IMR-90 (cell line): ENCODE results near the gene TRMT10A. TPM values are rescaled to one million over a fixed set of nuclear protein-coding genes. Genes with fewer than 3 reads are reported as not detected.

Experiments
- ATAC-seq: fragments of 200-7000 bp; cut with Tn5 transposase; 2 replicates; pipeline ENCODE4 v1.9.1; 2020; ENCODE audit warnings: low read depth, mild to moderate bottlenecking, moderate library complexity
- BruUV-seq: library from RNA; stranded (reverse); fragments of 400-500 nt; replicated peaks from 2 replicates; lab custom pipeline; 2021; lab: Mats Ljungman, UMichigan
- CTCF ChIA-PET: fragments of 300-600 bp; formaldehyde crosslinking; extraction: SDS; loops from one replicate; lab custom pipeline; 2021; ENCODE audit warnings: antibody characterized with exemption; lab: Yijun Ruan, JAX
- POLR2A ChIA-PET: fragments of 300-600 bp; sonication (Branson Sonifier 250); formaldehyde crosslinking; loops from one replicate; lab custom pipeline; 2022; ENCODE audit warnings: antibody characterized with exemption; ENCODE audit not compliant: unreplicated experiment; lab: Charles Lee
- DNase-seq: peaks from one replicate; pipeline ENCODE4 v3.0.0; 2013
- H2AFZ ChIP-seq: replicated peaks from 2 replicates; pipeline ENCODE3; 2013; ENCODE audit warnings: low read length, mild to moderate bottlenecking; ENCODE audit not compliant: poor library complexity
- H2AK5ac ChIP-seq: 2 replicates; pipeline ENCODE4 v1.6.1; 2013; ENCODE audit warnings: low read depth, low read length, inconsistent platforms
- H2AK9ac ChIP-seq: replicated peaks from 2 replicates; pipeline ENCODE3; 2013; ENCODE audit warnings: mild to moderate bottlenecking, low read depth, low read length, moderate library complexity; ENCODE audit not compliant: poor library complexity
- H2BK120ac ChIP-seq: 2 replicates; pipeline ENCODE4 v1.6.1; 2013; ENCODE audit warnings: low read depth, low read length, inconsistent platforms
- H2BK15ac ChIP-seq: 3 replicates; pipeline ENCODE4 v1.6.1; 2013; ENCODE audit warnings: low read depth, low read length, inconsistent platforms
- H2BK20ac ChIP-seq: 2 replicates; pipeline ENCODE4 v1.6.1; 2013; ENCODE audit warnings: low read depth, mild to moderate bottlenecking, inconsistent platforms, low read length, moderate library complexity
- H2BK5ac ChIP-seq: 2 replicates; pipeline ENCODE4 v1.6.1; 2013; ENCODE audit warnings: mild to moderate bottlenecking, low read depth, low read length, inconsistent platforms; ENCODE audit not compliant: poor library complexity, severe bottlenecking
- H3K14ac ChIP-seq: replicated peaks from 2 replicates; pipeline ENCODE4 v1.6.1; 2013; ENCODE audit warnings: low read depth, low read length, inconsistent platforms
- H3K18ac ChIP-seq: 2 replicates; pipeline ENCODE4 v1.6.1; 2013; ENCODE audit warnings: low read depth, low read length, control low read depth
- H3K23ac ChIP-seq: 2 replicates; pipeline ENCODE4 v1.6.1; 2013; ENCODE audit warnings: low read depth, low read length, inconsistent platforms
- H3K27ac ChIP-seq: 2 replicates; pipeline ENCODE4 v1.5.1; 2013; ENCODE audit warnings: mild to moderate bottlenecking, control low read depth, low read length; ENCODE audit not compliant: insufficient read depth
- H3K27me3 ChIP-seq: 2 replicates; pipeline ENCODE4 v1.6.1; 2013; ENCODE audit warnings: low read length; ENCODE audit not compliant: control insufficient read depth, insufficient read depth
- H3K36me3 ChIP-seq: 2 replicates; pipeline ENCODE4 v1.6.1; 2013; ENCODE audit warnings: low read length, mixed read lengths; ENCODE audit not compliant: control insufficient read depth, insufficient read depth
- H3K4ac ChIP-seq: 2 replicates; pipeline ENCODE4 v1.6.1; 2013; ENCODE audit warnings: low read depth, low read length, inconsistent platforms
- H3K4me1 ChIP-seq: 2 replicates; pipeline ENCODE4 v1.6.1; 2013; ENCODE audit warnings: low read length, mixed read lengths; ENCODE audit not compliant: control insufficient read depth, insufficient read depth
- H3K4me2 ChIP-seq: 2 replicates; pipeline ENCODE4 v1.6.1; 2013; ENCODE audit warnings: low read depth, mild to moderate bottlenecking, control low read depth, low read length, moderate library complexity
- H3K4me3 ChIP-seq: 2 replicates; pipeline ENCODE4 v1.5.1; 2013; ENCODE audit warnings: low read depth, mild to moderate bottlenecking, control low read depth, low read length, moderate library complexity; ENCODE audit not compliant: insufficient read depth
- H3K56ac ChIP-seq: 2 replicates; pipeline ENCODE4 v1.6.1; 2013; ENCODE audit warnings: low read length, inconsistent platforms; ENCODE audit not compliant: insufficient read depth; ENCODE audit errors: extremely low read depth
- H3K79me1 ChIP-seq, 2 experiments: 2 replicates each; pipeline ENCODE4 v1.6.1; 2013; ENCODE audit warnings: low read length in 2 of 2, inconsistent platforms in 1 of 2, low read depth in 1 of 2
- H3K9ac ChIP-seq: 2 replicates; pipeline ENCODE4 v1.6.1; 2013; ENCODE audit warnings: low read depth, low read length, control low read depth
- H3K9me1 ChIP-seq: 2 replicates; pipeline ENCODE4 v1.6.1; 2013; ENCODE audit warnings: low read length, inconsistent platforms; ENCODE audit not compliant: insufficient read depth
- H3K9me3 ChIP-seq: 2 replicates; pipeline ENCODE4 v1.6.1; 2013; ENCODE audit warnings: low read length; ENCODE audit not compliant: control insufficient read depth, insufficient read depth
- H4K20me1 ChIP-seq: 2 replicates; pipeline ENCODE4 v1.6.1; 2013; ENCODE audit warnings: low read length, inconsistent platforms; ENCODE audit not compliant: insufficient read depth
- H4K5ac ChIP-seq: 2 replicates; pipeline ENCODE4 v1.6.1; 2013; ENCODE audit warnings: mild to moderate bottlenecking, low read depth, low read length, control low read depth
- H4K8ac ChIP-seq, 2 experiments: 2 replicates each; pipeline ENCODE4 v1.6.1; 2013; ENCODE audit warnings: low read depth in 2 of 2, low read length in 2 of 2, control low read depth in 1 of 2, inconsistent platforms in 1 of 2
- H4K91ac ChIP-seq: 2 replicates; pipeline ENCODE4 v1.6.1; 2013; ENCODE audit warnings: low read depth, low read length, inconsistent platforms; ENCODE audit not compliant: insufficient read depth
- MAFK ChIP-seq: IDR thresholded peaks from 2 replicates; pipeline ENCODE4 v1.6.1; 2012; ENCODE audit warnings: low read depth, low read length, improper control_type of control experiment
- WGBS, 2 experiments: methylation state at CpG; one replicate each; pipeline versions ENCODE4 v1.1.5 to v1.1.7; 2013; ENCODE audit warnings: missing lambda C conversion rate in 2 of 2; ENCODE audit not compliant: insufficient read length in 1 of 2; ENCODE audit errors: extremely low coverage in 2 of 2; 5-methylcytosine and 5-hydroxymethylcytosine counted together
- dilution Hi-C: fragments of 300-500 bp; cut with HindIII; formaldehyde crosslinking; loops from one replicate; pipeline ENCODE4 v1.14.3; 2018; ENCODE audit warnings: low sequenced_read_pairs; ENCODE audit not compliant: unreplicated experiment
- in situ Hi-C: fragments of 300-500 bp; cut with MboI; formaldehyde crosslinking; loops from 3 replicates; pipeline ENCODE4 v1.14.3; 2019; ENCODE audit warnings: low sequenced_read_pairs, inconsistent platforms, mixed read lengths
- intact Hi-C: fragments of 100-400 bp; cut with micrococcal nuclease; formaldehyde crosslinking; loops from 2 replicates; pipeline ENCODE4 v1.10.0; 2022
- polyA plus RNA-seq, 3 experiments: library from polyadenylated mRNA; depleted of rRNA; stranded (reverse); fragments of >200 nt; gene quantifications; 2 replicates each; pipeline ENCODE4 v1.2.3, GENCODE V29; 2012; ENCODE audit warnings: low replicate concordance in 1 of 3
- total RNA-seq: library from RNA; depleted of rRNA; stranded (reverse); fragments of >200 nt; gene quantifications from 2 replicates; pipeline ENCODE4 v1.2.3, GENCODE V29; 2012; rRNA removed
- TF ChIP-seq, protein P1 (sequence below): fragments of 150-350 bp; IDR thresholded peaks from 2 replicates; pipeline ENCODE4 v1.6.1; 2016; ENCODE audit warnings: low read depth, mild to moderate bottlenecking, low read length, moderate library complexity, borderline replicate concordance
- TF ChIP-seq, protein P2 (sequence below): fragments of 150-350 bp; IDR thresholded peaks from 2 replicates; pipeline ENCODE4 v1.6.1; 2017; ENCODE audit warnings: mild to moderate bottlenecking, antibody characterized with exemption, low read length, low read depth

The TRMT10A gene
- total and polyA plus RNA-seq, 2 of the 4 experiments (the other 2 are of a cell fraction) = 3.8 to 4.3 TPM

DNA sequence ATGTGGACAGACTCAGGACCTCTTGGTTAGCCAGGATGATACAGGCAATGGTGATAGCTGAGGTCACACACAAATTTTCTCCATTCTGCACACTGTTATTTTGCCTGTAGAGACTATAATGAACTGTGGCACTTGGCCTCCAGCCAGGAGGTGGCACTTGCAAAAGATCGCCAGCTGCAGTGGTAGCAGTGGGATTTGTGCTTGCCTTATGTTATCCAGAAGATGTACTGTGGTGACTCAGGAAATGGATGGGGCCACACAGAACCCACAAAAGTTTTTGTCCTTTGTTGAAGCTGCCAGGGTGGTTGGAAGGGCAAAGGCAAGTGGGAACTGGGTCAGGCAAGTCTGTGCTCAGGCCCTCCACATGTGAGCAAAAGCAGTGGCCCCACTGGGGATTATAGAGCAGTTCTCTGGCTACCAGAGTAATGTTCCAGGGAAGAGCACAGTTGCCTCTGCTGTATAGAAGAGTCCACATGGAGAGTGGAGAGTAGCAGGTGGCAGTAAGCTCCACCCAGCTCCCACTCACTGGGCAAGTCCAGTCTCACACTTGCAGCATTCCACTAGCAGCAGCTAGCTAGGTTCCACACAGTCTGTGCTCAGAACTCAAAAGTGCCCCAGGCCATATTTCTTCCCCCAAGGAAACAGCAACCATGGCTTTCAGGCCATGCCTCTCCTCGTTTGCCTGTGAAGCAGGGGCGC is 58.9 kb downstream of the TRMT10A start:
- no peaks in the 10 kb centered on the region for H3K27me3 ChIP-seq
- ChIA-PET POLR2A (no interaction called here), CTCF (no interaction called here)
- H3K18ac ChIP-seq = no peak overlapping the region
- H2BK15ac ChIP-seq = no peak overlapping the region
- no peak overlapping the region for H4K8ac ChIP-seq
- BruUV-seq = no TSS peak
- no peaks in the 10 kb centered on the region for H3K36me3 ChIP-seq
- H3K23ac ChIP-seq = no peak overlapping the region
- no peaks in the 10 kb centered on the region for H3K4me1 ChIP-seq
- no peak overlapping the region for H3K27ac ChIP-seq
- H2AK9ac ChIP-seq = no peak overlapping the region
- H4K20me1 ChIP-seq = no peaks in the 10 kb centered on the region
- H3K4me2 ChIP-seq = no peak overlapping the region
- H2AFZ ChIP-seq = no peak overlapping the region
- H3K56ac ChIP-seq = no peak overlapping the region
- H3K9ac ChIP-seq = no peak overlapping the region
- DNase-seq = no peak
- no peak overlapping the region for H3K14ac ChIP-seq
- no peak overlapping the region for H2BK20ac ChIP-seq
- dilution Hi-C loops (no loop called here), in situ Hi-C loops (no loop called here), intact Hi-C loops (no loop called here)
- no peaks in the 10 kb centered on the region for H3K9me1 ChIP-seq
- H3K79me1 ChIP-seq = no peaks in the 10 kb centered on the region
- H2AK5ac ChIP-seq = no peak overlapping the region
- no peak for ATAC-seq
- H3K4ac ChIP-seq = no peak overlapping the region
- H2BK5ac ChIP-seq = no peak overlapping the region
- WGBS, 2 experiments = 50% methylated on average over 1 of the region's 3 CpGs; no CpG with 5 or more reads in 1 of the 2 experiments
- no peak overlapping the region for H4K5ac ChIP-seq
- no peak overlapping the region for H4K91ac ChIP-seq
- TF ChIP-seq, protein P1, sequence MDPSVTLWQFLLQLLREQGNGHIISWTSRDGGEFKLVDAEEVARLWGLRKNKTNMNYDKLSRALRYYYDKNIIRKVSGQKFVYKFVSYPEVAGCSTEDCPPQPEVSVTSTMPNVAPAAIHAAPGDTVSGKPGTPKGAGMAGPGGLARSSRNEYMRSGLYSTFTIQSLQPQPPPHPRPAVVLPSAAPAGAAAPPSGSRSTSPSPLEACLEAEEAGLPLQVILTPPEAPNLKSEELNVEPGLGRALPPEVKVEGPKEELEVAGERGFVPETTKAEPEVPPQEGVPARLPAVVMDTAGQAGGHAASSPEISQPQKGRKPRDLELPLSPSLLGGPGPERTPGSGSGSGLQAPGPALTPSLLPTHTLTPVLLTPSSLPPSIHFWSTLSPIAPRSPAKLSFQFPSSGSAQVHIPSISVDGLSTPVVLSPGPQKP = no peak
- no peak for TF ChIP-seq MAFK
- TF ChIP-seq, protein P2, sequence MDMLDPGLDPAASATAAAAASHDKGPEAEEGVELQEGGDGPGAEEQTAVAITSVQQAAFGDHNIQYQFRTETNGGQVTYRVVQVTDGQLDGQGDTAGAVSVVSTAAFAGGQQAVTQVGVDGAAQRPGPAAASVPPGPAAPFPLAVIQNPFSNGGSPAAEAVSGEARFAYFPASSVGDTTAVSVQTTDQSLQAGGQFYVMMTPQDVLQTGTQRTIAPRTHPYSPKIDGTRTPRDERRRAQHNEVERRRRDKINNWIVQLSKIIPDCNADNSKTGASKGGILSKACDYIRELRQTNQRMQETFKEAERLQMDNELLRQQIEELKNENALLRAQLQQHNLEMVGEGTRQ = no peak
- no peak overlapping the region for H3K4me3 ChIP-seq
- no peaks in the 10 kb centered on the region for H3K9me3 ChIP-seq
- no peak overlapping the region for H2BK120ac ChIP-seq

Other genes with a start within 250 kb of the TRMT10A start
- under 0.01 and 0.36 TPM in 2 replicates for gene ADH1B, start 242.6 kb downstream of the TRMT10A start, total RNA-seq
- 0.10 and 0.46 TPM in 2 replicates for gene ADH1B, start 242.6 kb downstream of the TRMT10A start, polyA plus RNA-seq (2012; rRNA removed)
- not detected in 2 replicates for gene ADH1C, start 211.3 kb downstream of the TRMT10A start, total RNA-seq
- gene ADH1C, start 211.3 kb downstream of the TRMT10A start, polyA plus RNA-seq (2012; rRNA removed) = 0.26 TPM in 1 of 2 replicates, not detected in the other
- gene ADH7, start 128.7 kb downstream of the TRMT10A start, total RNA-seq = not detected in 2 replicates
- gene ADH7, start 128.7 kb downstream of the TRMT10A start, polyA plus RNA-seq (2012; rRNA removed) = not detected in 2 replicates
- gene C4orf17, start 53.0 kb downstream of the TRMT10A start, total RNA-seq = not detected in 2 replicates
- gene C4orf17, start 53.0 kb downstream of the TRMT10A start, polyA plus RNA-seq (2012; rRNA removed) = not detected in 2 replicates
- gene MTTP, start 10.8 kb upstream of the TRMT10A start, total RNA-seq = under 0.01 TPM in 2 replicates
- 0.03 TPM in 1 of 2 replicates, not detected in the other for gene MTTP, start 10.8 kb upstream of the TRMT10A start, polyA plus RNA-seq (2012; rRNA removed)
- not detected in 2 replicates for gene C4orf54, start 93.8 kb upstream of the TRMT10A start, total RNA-seq
- gene C4orf54, start 93.8 kb upstream of the TRMT10A start, polyA plus RNA-seq (2012; rRNA removed) = not detected in 2 replicates